ENCODE results near the gene TAF12. TPM values are rescaled to one million over a fixed set of nuclear protein-coding genes. Genes with fewer than 3 reads are reported as not detected.
"Not testable (repeated sequence)": the region's sequence is repeated elsewhere in the genome, so short reads cannot be mapped to it uniquely, and the experiment has no call there.

TAF12 gene
- total RNA-seq, 2 donors from 2014 or later: 22.0 to 32.0 TPM

- ATAC-seq (no peak), DNase-seq (ENCODE audit: low spot score) (no peak)
- H3K4me3 Mint-ChIP-seq: peak overlapping the region; percentile 98
- peak overlapping the region; percentile 89 to 95 for H3K27ac Mint-ChIP-seq
- H3K36me3 Mint-ChIP-seq: peaks cover 28% of the 10 kb centered on the region
- peaks cover 36 to 37% of the 10 kb centered on the region in 2 donors for H3K4me1 Mint-ChIP-seq (ENCODE audit: low read depth in 2 of 2)
- no peaks in the 10 kb centered on the region for H3K27me3 Mint-ChIP-seq
- H3K9me3 Mint-ChIP-seq: no peaks in the 10 kb centered on the region
Observed at GRCh38 chr1:28582248-28582615, 60.6 kb downstream of the TAF12 start.

- H3K36me3 Mint-ChIP-seq: peaks cover 28% of the 10 kb centered on the region
- no peaks in the 10 kb centered on the region for H3K27me3 Mint-ChIP-seq
- DNase-seq (ENCODE audit: low spot score) (peak; percentile 96), ATAC-seq (peak; percentile 93 to 96)
- H3K27ac Mint-ChIP-seq: peak overlapping the region; percentile 89 to 95
- H3K4me3 Mint-ChIP-seq: peak overlapping the region; percentile 98
- no peaks in the 10 kb centered on the region for H3K9me3 Mint-ChIP-seq
- peaks cover 36 to 37% of the 10 kb centered on the region in 2 donors for H3K4me1 Mint-ChIP-seq (ENCODE audit: low read depth in 2 of 2)
Observed at GRCh38 chr1:28581531-28582247, 61.2 kb downstream of the TAF12 start.

GRCh38 chr1:28580722-28581530 is 61.9 kb downstream of the TAF12 start:
- Mint-ChIP-seq H3K9me3 (no peaks in the 10 kb centered on the region), H3K4me1 (ENCODE audit: low read depth in 2 of 2) (peaks cover 36 to 37% of the 10 kb centered on the region in 2 donors), H3K27ac (peak overlapping the region; percentile 89 to 95), H3K36me3 (peaks cover 28% of the 10 kb centered on the region), H3K4me3 (peak overlapping the region; percentile 98), H3K27me3 (no peaks in the 10 kb centered on the region)
- ATAC-seq (peak; percentile 0 to 1), DNase-seq (ENCODE audit: low spot score) (no peak)

- Mint-ChIP-seq H3K36me3 (peaks cover 28% of the 10 kb centered on the region), H3K27ac (peak overlapping the region; percentile 89 to 95)
- DNase-seq (ENCODE audit: low spot score): no peak
Observed at GRCh38 chr1:28579401-28579800, 63.5 kb downstream of the TAF12 start.

GRCh38 chr1:28578696-28579218 is 64.1 kb downstream of the TAF12 start:
- Mint-ChIP-seq H3K4me1 (ENCODE audit: low read depth in 2 of 2) (peaks cover 36 to 37% of the 10 kb centered on the region in 2 donors), H3K9me3 (no peaks in the 10 kb centered on the region), H3K36me3 (peaks cover 28% of the 10 kb centered on the region), H3K27ac (peak overlapping the region; percentile 89 to 95), H3K27me3 (no peaks in the 10 kb centered on the region), H3K4me3 (peak overlapping the region; percentile 98)
- ATAC-seq (no peak), DNase-seq (ENCODE audit: low spot score) (no peak)

More at GRCh38 chr1:28579401-28579800, 63.5 kb downstream of the TAF12 start:
- H3K27me3 Mint-ChIP-seq: no peaks in the 10 kb centered on the region
- H3K4me3 Mint-ChIP-seq: peak overlapping the region; percentile 98
- no peak for ATAC-seq
- no peaks in the 10 kb centered on the region for H3K9me3 Mint-ChIP-seq
- peaks cover 36 to 37% of the 10 kb centered on the region in 2 donors for H3K4me1 Mint-ChIP-seq (ENCODE audit: low read depth in 2 of 2)

- ATAC-seq (no peak), DNase-seq (ENCODE audit: low spot score) (no peak)
- no peaks in the 10 kb centered on the region for H3K9me3 Mint-ChIP-seq
- peaks cover 33 to 34% of the 10 kb centered on the region in 2 donors for H3K4me1 Mint-ChIP-seq (ENCODE audit: low read depth in 2 of 2)
- peaks cover 28% of the 10 kb centered on the region for H3K36me3 Mint-ChIP-seq
- H3K27ac Mint-ChIP-seq: peak overlapping the region; percentile 89 to 95
- H3K27me3 Mint-ChIP-seq: no peaks in the 10 kb centered on the region
- H3K4me3 Mint-ChIP-seq: peak overlapping the region; percentile 98
Observed at GRCh38 chr1:28577738-28578536, 64.9 kb downstream of the TAF12 start.

- H3K27me3 Mint-ChIP-seq: no peaks in the 10 kb centered on the region
- peak overlapping the region; percentile 98 for H3K4me3 Mint-ChIP-seq
- no peaks in the 10 kb centered on the region for H3K9me3 Mint-ChIP-seq
- H3K27ac Mint-ChIP-seq: peak overlapping the region; percentile 89 to 95
- DNase-seq (ENCODE audit: low spot score) (no peak), ATAC-seq (no peak)
- peaks cover 29 to 31% of the 10 kb centered on the region in 2 donors for H3K4me1 Mint-ChIP-seq (ENCODE audit: low read depth in 2 of 2)
- H3K36me3 Mint-ChIP-seq: peaks cover 28% of the 10 kb centered on the region
Observed at GRCh38 chr1:28577052-28577678, 65.7 kb downstream of the TAF12 start.

GRCh38 chr1:28573564-28573963 is 69.3 kb downstream of the TAF12 start:
- no peaks in the 10 kb centered on the region for H3K9me3 Mint-ChIP-seq
- DNase-seq (ENCODE audit: low spot score) (no peak), ATAC-seq (no peak)
- no peaks in the 10 kb centered on the region for H3K27me3 Mint-ChIP-seq
- H3K4me1 Mint-ChIP-seq (ENCODE audit: low read depth in 2 of 2): peaks cover 7 to 8% of the 10 kb centered on the region in 2 donors
- H3K27ac Mint-ChIP-seq: no peak overlapping the region
- H3K4me3 Mint-ChIP-seq: no peak overlapping the region
- H3K36me3 Mint-ChIP-seq: peaks cover 15% of the 10 kb centered on the region

- not testable (repeated sequence) for H3K27ac Mint-ChIP-seq; ATAC-seq; H3K9me3 Mint-ChIP-seq; DNase-seq (ENCODE audit: low spot score); H3K27me3 Mint-ChIP-seq; H3K4me1 Mint-ChIP-seq (ENCODE audit: low read depth in 2 of 2); H3K4me3 Mint-ChIP-seq
- peaks cover 13% of the 10 kb centered on the region for H3K36me3 Mint-ChIP-seq
Observed at GRCh38 chr1:28572891-28573290, 70.0 kb downstream of the TAF12 start.

- no peaks in the 10 kb centered on the region for H3K4me1 Mint-ChIP-seq (ENCODE audit: low read depth in 2 of 2)
- no peaks in the 10 kb centered on the region for H3K9me3 Mint-ChIP-seq
- H3K27ac Mint-ChIP-seq: no peak overlapping the region
- DNase-seq (ENCODE audit: low spot score) (no peak), ATAC-seq (no peak)
- H3K36me3 Mint-ChIP-seq: peaks cover 14% of the 10 kb centered on the region
- no peaks in the 10 kb centered on the region for H3K27me3 Mint-ChIP-seq
- no peak overlapping the region for H3K4me3 Mint-ChIP-seq
Observed at GRCh38 chr1:28571911-28572310, 71.0 kb downstream of the TAF12 start.

- DNase-seq (ENCODE audit: low spot score) (no peak), ATAC-seq (no peak)
- Mint-ChIP-seq H3K27me3 (no peaks in the 10 kb centered on the region), H3K9me3 (no peaks in the 10 kb centered on the region), H3K27ac (no peak overlapping the region), H3K4me3 (no peak overlapping the region), H3K4me1 (ENCODE audit: low read depth in 2 of 2) (no peaks in the 10 kb centered on the region), H3K36me3 (peaks cover 15% of the 10 kb centered on the region)
Observed at GRCh38 chr1:28566931-28567330, 75.9 kb downstream of the TAF12 start.

- Mint-ChIP-seq H3K4me3 (no peak overlapping the region), H3K4me1 (ENCODE audit: low read depth in 2 of 2) (no peaks in the 10 kb centered on the region), H3K36me3 (peaks cover 11% of the 10 kb centered on the region), H3K9me3 (no peaks in the 10 kb centered on the region), H3K27me3 (no peaks in the 10 kb centered on the region), H3K27ac (peak overlapping the region in 1 of 2 donors; percentile 14)
- DNase-seq (ENCODE audit: low spot score): no peak
- no peak for ATAC-seq
Observed at GRCh38 chr1:28565726-28566125, 77.1 kb downstream of the TAF12 start.

GRCh38 chr1:28565040-28565439 is 77.8 kb downstream of the TAF12 start:
- Mint-ChIP-seq H3K4me3 (no peak overlapping the region), H3K9me3 (no peaks in the 10 kb centered on the region), H3K36me3 (peaks cover 11% of the 10 kb centered on the region), H3K27ac (peak overlapping the region in 1 of 2 donors; percentile 14), H3K4me1 (ENCODE audit: low read depth in 2 of 2) (no peaks in the 10 kb centered on the region), H3K27me3 (no peaks in the 10 kb centered on the region)
- ATAC-seq (no peak), DNase-seq (ENCODE audit: low spot score) (no peak)

Measured in natural killer cell treated with Interleukin-12 subunit alpha and Interleukin-12 subunit beta and Interleukin-15 and Interleukin-18, amount 100 ng/mL, for 72 hours (primary cell).